Right lobe of liver (tissue), 6 donors: ENCODE data around the gene KHDC4. TPM values are rescaled to one million over a fixed set of nuclear protein-coding genes. Genes with fewer than 3 reads are reported as not detected.

Experiments
- ATAC-seq, 4 donors: fragments of 200-7000 bp; cut with Tn5 transposase; one replicate each; pipeline ENCODE4 v1.9.1; 2020; ENCODE audit warnings: mild to moderate bottlenecking in 4 of 4, moderate library complexity in 4 of 4
- DNase-seq, 3 donors: peaks; one replicate each; pipeline ENCODE4 v3.0.0-alpha.2; 2020
- H3K27ac ChIP-seq, 3 donors: fragments of 200-600 bp; one replicate each; pipeline ENCODE4 v1.8.0; 2022
- H3K27me3 ChIP-seq, 2 donors: fragments of 200-600 bp; one replicate each; pipeline ENCODE4 v1.8.0; 2022
- H3K36me3 ChIP-seq, 4 donors: fragments of 200-600 bp; sonication (generic) in 1 of 4; one replicate each; pipeline versions ENCODE4 v1.5.1 to v1.8.0; 2017 to 2022; ENCODE audit warnings: control low read depth in 1 of 4
- H3K4me1 ChIP-seq, 4 donors: fragments of 200-600 bp; sonication (generic) in 1 of 4; one replicate each; pipeline versions ENCODE4 v1.5.1 to v1.8.0; 2017 to 2022; ENCODE audit warnings: control low read depth in 1 of 4
- H3K4me3 ChIP-seq, 3 donors: fragments of 200-600 bp; one replicate each; pipeline ENCODE4 v1.8.0; 2022
- H3K9me3 ChIP-seq, 4 donors: fragments of 200-600 bp; sonication (generic) in 1 of 4; one replicate each; pipeline versions ENCODE4 v1.5.1 to v1.8.0; 2017 to 2022; ENCODE audit warnings: control low read depth in 1 of 4
- CTCF ChIP-seq, 4 donors: fragments of 200-600 bp in 3 of 4; fragments of 450-650 bp in 1 of 4; IDR thresholded peaks; one replicate each; pipeline versions ENCODE4 v1.5.1 to v1.8.0; 2016 to 2022; ENCODE audit warnings: antibody characterized with exemption in 4 of 4, mild to moderate bottlenecking in 2 of 4
- POLR2A ChIP-seq: fragments of 450-650 bp; IDR thresholded peaks from one replicate; pipeline ENCODE4 v1.6.1; 2017; ENCODE audit warnings: antibody characterized with exemption, mild to moderate bottlenecking
- WGBS: methylation state at CpG from one replicate; pipeline ENCODE4 v1.1.6; 2018; ENCODE audit warnings: low coverage, low lambda C conversion rate; ENCODE audit not compliant: insufficient coverage; ENCODE audit errors: missing lambda C conversion rate; 5-methylcytosine and 5-hydroxymethylcytosine counted together
- intact Hi-C, 2 donors: fragments of 100-400 bp; cut with DNase I; formaldehyde crosslinking; loops; one replicate each; pipeline versions ENCODE4 v1.11.2 to v1.14.1; 2022
- total RNA-seq, 6 experiments: library from RNA; depleted of rRNA in 2 of 6; stranded (reverse); fragments of >200 nt in 2 of 6; fragmentation: NEBNext Ultra II Directional in 3 of 6; extraction: Animal tissue kit (Norgen Biotek cat#: 25700) in 3 of 6; gene quantifications; one replicate each; pipeline versions ENCODE4 v1.1.0 to v1.2.4, GENCODE V29; 2016 to 2023
- donor health status: DM: no; HTN: yes; CAD: no.
- donor health status: DM: no; HTN: no; CAD: no.
- donor health status: DM: no; HTN: no; CAD: no.
- donor health status: DM: no; HTN: yes; CAD: no.
- donor health status: DM: no; HTN: yes; CAD: no.

KHDC4 gene
- total RNA-seq, 6 experiments from 2014 or later, result 14.1 to 19.0 (median 17.2) TPM

DNA sequence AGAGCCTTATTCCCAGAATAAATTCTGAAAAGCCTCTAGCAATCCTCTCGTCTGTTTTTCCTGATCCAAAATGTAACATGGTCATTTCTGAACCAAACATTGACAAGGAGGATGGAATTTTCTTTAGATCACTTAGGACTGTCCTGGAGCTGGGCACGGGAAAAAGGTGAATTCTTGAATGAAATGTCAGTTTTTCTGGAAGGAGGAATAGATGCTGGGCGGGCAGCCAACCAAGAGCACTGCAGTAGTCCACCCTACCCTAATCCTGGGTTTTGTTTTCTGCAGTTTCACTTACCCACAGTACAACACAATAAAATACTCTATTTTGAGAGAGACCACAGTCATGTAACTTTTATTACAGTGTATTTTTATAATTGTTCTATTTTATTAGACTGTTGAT is 44.0 kb downstream of the KHDC4 start:
- 40% methylated on average over 3 of the region's 3 CpGs for WGBS
- Histone ChIP-seq H3K27ac (no peak overlapping the region), H3K36me3 (no peaks in the 10 kb centered on the region), H3K27me3 (no peaks in the 10 kb centered on the region), H3K4me1 (no peaks in the 10 kb centered on the region), H3K9me3 (no peaks in the 10 kb centered on the region), H3K4me3 (no peak overlapping the region)
- intact Hi-C loops, result no loop called here
- no peak for ATAC-seq
- DNase-seq, result no peak
- no peak for TF ChIP-seq POLR2A
- no peak for TF ChIP-seq CTCF (IDR thresholded peaks at IDR 0.05)

- no peak overlapping the region for H3K27ac ChIP-seq
- H3K27me3 ChIP-seq, result no peaks in the 10 kb centered on the region
These were observed 44.6 kb downstream of the KHDC4 start for GRCh38 chr1:155889566-155889965.

GRCh38 chr1:155888481-155888880 is 45.7 kb downstream of the KHDC4 start:
- H3K36me3 ChIP-seq, result no peaks in the 10 kb centered on the region
- TF ChIP-seq CTCF (IDR thresholded peaks at IDR 0.05) (no peak), POLR2A (no peak)
- ATAC-seq (no peak), DNase-seq (no peak)
- H3K4me3 ChIP-seq, result no peak overlapping the region
- H3K27ac ChIP-seq, result no peak overlapping the region
- 100% methylated on average over 5 of the region's 5 CpGs for WGBS
- no peaks in the 10 kb centered on the region for H3K27me3 ChIP-seq
- no peaks in the 10 kb centered on the region for H3K4me1 ChIP-seq
- intact Hi-C loops, result no loop called here
- no peaks in the 10 kb centered on the region for H3K9me3 ChIP-seq

More at GRCh38 chr1:155889566-155889965, 44.6 kb downstream of the KHDC4 start:
- WGBS, result 75% methylated on average over 2 of the region's 2 CpGs
- intact Hi-C loops, result no loop called here
- H3K36me3 ChIP-seq, result no peaks in the 10 kb centered on the region
- H3K4me1 ChIP-seq, result no peaks in the 10 kb centered on the region
- H3K4me3 ChIP-seq, result no peak overlapping the region
- ATAC-seq (no peak), DNase-seq (no peak)
- no peaks in the 10 kb centered on the region for H3K9me3 ChIP-seq
- TF ChIP-seq POLR2A (no peak), CTCF (IDR thresholded peaks at IDR 0.05) (no peak)

GRCh38 chr1:155884982-155885381 is 49.2 kb downstream of the KHDC4 start:
- intact Hi-C loops, result no loop called here
- TF ChIP-seq POLR2A (no peak), CTCF (IDR thresholded peaks at IDR 0.05) (no peak)
- H3K9me3 ChIP-seq, result no peaks in the 10 kb centered on the region
- ATAC-seq (no peak), DNase-seq (no peak)
- no peak overlapping the region for H3K4me3 ChIP-seq
- no peaks in the 10 kb centered on the region for H3K36me3 ChIP-seq
- no peaks in the 10 kb centered on the region for H3K27me3 ChIP-seq
- no peak overlapping the region for H3K27ac ChIP-seq
- no peaks in the 10 kb centered on the region for H3K4me1 ChIP-seq
